ENCODE results near the gene CALCOCO2. TPM values are rescaled to one million over a fixed set of nuclear protein-coding genes. Genes with fewer than 3 reads are reported as not detected.
A peak's percentile ranks its signal among the peaks of the same experiment; 100 is the strongest.

Gene CALCOCO2
- 49.5 and 49.9 TPM in 2 replicates for polyA plus RNA-seq (2013)

- no peak within 1 kb of the TSS for H3K23ac ChIP-seq (ENCODE audit: low read length)
- DNase-seq, result peak; percentile 98
- H3K9ac ChIP-seq (ENCODE audit: low read length), result peak within 1 kb of the TSS; percentile 76
- H3K18ac ChIP-seq (ENCODE audit: low read length), result peak within 1 kb of the TSS; percentile 90
- peak within 1 kb of the TSS; percentile 49 for H4K12ac ChIP-seq (ENCODE audit: low read depth, low read length)
- H3K4me3 ChIP-seq (ENCODE audit: low read depth, low read length), result peak within 1 kb of the TSS; percentile 92
- peak within 1 kb of the TSS; percentile 92 for H4K8ac ChIP-seq (ENCODE audit: low read depth, low read length)
- peak within 1 kb of the TSS; percentile 14 for H2BK120ac ChIP-seq (ENCODE audit: insufficient read depth, low read length, poor library complexity)
- H3K36me3 ChIP-seq (ENCODE audit: control insufficient read depth in 1 of 2, insufficient read depth in 2 of 2, low read length in 2 of 2), result no peaks in the 10 kb centered on the region
- no CpG with 5 or more reads among the region's 48 CpGs for WGBS (ENCODE audit: extremely low coverage, insufficient coverage, insufficient read length)
- no peak within 1 kb of the TSS for H2AK5ac ChIP-seq (ENCODE audit: low read length)
- no peak within 1 kb of the TSS for H2BK12ac ChIP-seq (ENCODE audit: low read length)
- H3K14ac ChIP-seq (ENCODE audit: low read length), result peak within 1 kb of the TSS; percentile 64
- no peak within 1 kb of the TSS for H3K4ac ChIP-seq (ENCODE audit: low read depth, low read length)
- H2AFZ ChIP-seq (ENCODE audit: insufficient read depth, low read length, poor library complexity), result peak within 1 kb of the TSS; percentile 97
- peaks cover 3% of the 10 kb centered on the region for H3K79me2 ChIP-seq (ENCODE audit: control insufficient read depth, insufficient read depth, low read length, poor library complexity)
- no peaks in the 10 kb centered on the region for H3K27me3 ChIP-seq (ENCODE audit: insufficient read depth, low read length)
- peaks cover 5% of the 10 kb centered on the region for H3K79me1 ChIP-seq (ENCODE audit: low read length)
- no peaks in the 10 kb centered on the region for H3K9me3 ChIP-seq (ENCODE audit: insufficient read depth, low read depth, low read length)
- H3K27ac ChIP-seq (ENCODE audit: low read depth, low read length), result no peak within 1 kb of the TSS
- H2BK5ac ChIP-seq (ENCODE audit: low read depth, low read length, poor library complexity), result peak within 1 kb of the TSS; percentile 65
- H3K4me1 ChIP-seq (ENCODE audit: control insufficient read depth in 1 of 2, insufficient read depth in 2 of 2, low read length in 2 of 2), result peaks cover 0 to 2% of the 10 kb centered on the region in 2 experiments
- peak within 1 kb of the TSS; percentile 69 for H3K4me2 ChIP-seq (ENCODE audit: low read length)
- H4K91ac ChIP-seq (ENCODE audit: low read depth, low read length), result peak within 1 kb of the TSS; percentile 65
These were observed at the start of gene CALCOCO2 for GRCh38 chr17:48830840-48831548. Gene CALCOCO2, plus strand, starts transcription at chr17:48831035. Its CDS starts 10,673 bp downstream, at chr17:48841708.

- Histone ChIP-seq H3K27me3 (ENCODE audit: insufficient read depth, low read length) (no peaks in the 10 kb centered on the region), H4K8ac (ENCODE audit: low read depth, low read length) (no peak overlapping the region), H3K79me2 (ENCODE audit: control insufficient read depth, insufficient read depth, low read length, poor library complexity) (no peaks in the 10 kb centered on the region), H3K4me3 (ENCODE audit: low read depth, low read length) (no peak overlapping the region), H2BK120ac (ENCODE audit: insufficient read depth, low read length, poor library complexity) (no peak overlapping the region), H3K4me2 (ENCODE audit: low read length) (no peak overlapping the region), H3K79me1 (ENCODE audit: low read length) (no peaks in the 10 kb centered on the region), H3K9me3 (ENCODE audit: insufficient read depth, low read depth, low read length) (no peaks in the 10 kb centered on the region), H3K23ac (ENCODE audit: low read length) (no peak overlapping the region), H3K9ac (ENCODE audit: low read length) (no peak overlapping the region), H3K4ac (ENCODE audit: low read depth, low read length) (no peak overlapping the region), H3K4me1 (ENCODE audit: control insufficient read depth in 1 of 2, insufficient read depth in 2 of 2, low read length in 2 of 2) (no peaks in the 10 kb centered on the region), H3K14ac (ENCODE audit: low read length) (no peak overlapping the region), H3K18ac (ENCODE audit: low read length) (no peak overlapping the region), H3K27ac (ENCODE audit: low read depth, low read length) (no peak overlapping the region), H2BK5ac (ENCODE audit: low read depth, low read length, poor library complexity) (no peak overlapping the region), H4K12ac (ENCODE audit: low read depth, low read length) (no peak overlapping the region), H2AK5ac (ENCODE audit: low read length) (no peak overlapping the region), H2BK12ac (ENCODE audit: low read length) (no peak overlapping the region), H3K36me3 (ENCODE audit: control insufficient read depth in 1 of 2, insufficient read depth in 2 of 2, low read length in 2 of 2) (no peaks in the 10 kb centered on the region), H4K91ac (ENCODE audit: low read depth, low read length) (no peak overlapping the region), H2AFZ (ENCODE audit: insufficient read depth, low read length, poor library complexity) (no peak overlapping the region)
- WGBS (ENCODE audit: extremely low coverage, insufficient coverage, insufficient read length), result no CpG with 5 or more reads among the region's 7 CpGs
- DNase-seq, result no peak
These were observed 43.0 kb upstream of the CALCOCO2 start for GRCh38 chr17:48787828-48788227.

- no peaks in the 10 kb centered on the region for H3K79me2 ChIP-seq (ENCODE audit: control insufficient read depth, insufficient read depth, low read length, poor library complexity)
- no peak overlapping the region for H2AK5ac ChIP-seq (ENCODE audit: low read length)
- H2BK12ac ChIP-seq (ENCODE audit: low read length), result no peak overlapping the region
- H3K4me2 ChIP-seq (ENCODE audit: low read length), result no peak overlapping the region
- H3K36me3 ChIP-seq (ENCODE audit: control insufficient read depth in 1 of 2, insufficient read depth in 2 of 2, low read length in 2 of 2), result no peaks in the 10 kb centered on the region
- H3K14ac ChIP-seq (ENCODE audit: low read length), result no peak overlapping the region
- H4K91ac ChIP-seq (ENCODE audit: low read depth, low read length), result no peak overlapping the region
- no peak overlapping the region for H2AFZ ChIP-seq (ENCODE audit: insufficient read depth, low read length, poor library complexity)
- H3K18ac ChIP-seq (ENCODE audit: low read length), result no peak overlapping the region
- H3K9me3 ChIP-seq (ENCODE audit: insufficient read depth, low read depth, low read length), result no peaks in the 10 kb centered on the region
- H3K79me1 ChIP-seq (ENCODE audit: low read length), result no peaks in the 10 kb centered on the region
- DNase-seq, result no peak
- no peaks in the 10 kb centered on the region for H3K27me3 ChIP-seq (ENCODE audit: insufficient read depth, low read length)
- no peak overlapping the region for H2BK120ac ChIP-seq (ENCODE audit: insufficient read depth, low read length, poor library complexity)
- H3K9ac ChIP-seq (ENCODE audit: low read length), result no peak overlapping the region
- no peak overlapping the region for H4K8ac ChIP-seq (ENCODE audit: low read depth, low read length)
- no peak overlapping the region for H3K4me3 ChIP-seq (ENCODE audit: low read depth, low read length)
- no peaks in the 10 kb centered on the region for H3K4me1 ChIP-seq (ENCODE audit: control insufficient read depth in 1 of 2, insufficient read depth in 2 of 2, low read length in 2 of 2)
- no peak overlapping the region for H2BK5ac ChIP-seq (ENCODE audit: low read depth, low read length, poor library complexity)
- no peak overlapping the region for H3K4ac ChIP-seq (ENCODE audit: low read depth, low read length)
- H3K27ac ChIP-seq (ENCODE audit: low read depth, low read length), result no peak overlapping the region
- no CpG with 5 or more reads among the region's 9 CpGs for WGBS (ENCODE audit: extremely low coverage, insufficient coverage, insufficient read length)
- no peak overlapping the region for H3K23ac ChIP-seq (ENCODE audit: low read length)
- H4K12ac ChIP-seq (ENCODE audit: low read depth, low read length), result no peak overlapping the region
These were observed 40.2 kb upstream of the CALCOCO2 start for GRCh38 chr17:48790607-48791127.

- H2BK12ac ChIP-seq (ENCODE audit: low read length), result no peak overlapping the region
- H3K14ac ChIP-seq (ENCODE audit: low read length), result no peak overlapping the region
- no peak overlapping the region for H4K8ac ChIP-seq (ENCODE audit: low read depth, low read length)
- H2AFZ ChIP-seq (ENCODE audit: insufficient read depth, low read length, poor library complexity), result no peak overlapping the region
- H4K91ac ChIP-seq (ENCODE audit: low read depth, low read length), result no peak overlapping the region
- WGBS (ENCODE audit: extremely low coverage, insufficient coverage, insufficient read length), result no CpG with 5 or more reads among the region's 14 CpGs
- no peak overlapping the region for H3K4me3 ChIP-seq (ENCODE audit: low read depth, low read length)
- H2BK120ac ChIP-seq (ENCODE audit: insufficient read depth, low read length, poor library complexity), result no peak overlapping the region
- H3K79me1 ChIP-seq (ENCODE audit: low read length), result no peaks in the 10 kb centered on the region
- no peak overlapping the region for H2AK5ac ChIP-seq (ENCODE audit: low read length)
- H3K79me2 ChIP-seq (ENCODE audit: control insufficient read depth, insufficient read depth, low read length, poor library complexity), result no peaks in the 10 kb centered on the region
- no peak overlapping the region for H4K12ac ChIP-seq (ENCODE audit: low read depth, low read length)
- no peaks in the 10 kb centered on the region for H3K36me3 ChIP-seq (ENCODE audit: control insufficient read depth in 1 of 2, insufficient read depth in 2 of 2, low read length in 2 of 2)
- H2BK5ac ChIP-seq (ENCODE audit: low read depth, low read length, poor library complexity), result no peak overlapping the region
- DNase-seq, result peak; percentile 80 to 94
- no peak overlapping the region for H3K18ac ChIP-seq (ENCODE audit: low read length)
- H3K4me1 ChIP-seq (ENCODE audit: control insufficient read depth in 1 of 2, insufficient read depth in 2 of 2, low read length in 2 of 2), result no peaks in the 10 kb centered on the region
- no peaks in the 10 kb centered on the region for H3K9me3 ChIP-seq (ENCODE audit: insufficient read depth, low read depth, low read length)
- H3K4me2 ChIP-seq (ENCODE audit: low read length), result no peak overlapping the region
- no peak overlapping the region for H3K4ac ChIP-seq (ENCODE audit: low read depth, low read length)
- H3K9ac ChIP-seq (ENCODE audit: low read length), result no peak overlapping the region
- H3K23ac ChIP-seq (ENCODE audit: low read length), result no peak overlapping the region
- H3K27ac ChIP-seq (ENCODE audit: low read depth, low read length), result no peak overlapping the region
- no peaks in the 10 kb centered on the region for H3K27me3 ChIP-seq (ENCODE audit: insufficient read depth, low read length)
These were observed 39.5 kb upstream of the CALCOCO2 start for GRCh38 chr17:48791128-48792032.

Data from trophoblast cell (in vitro differentiated cells and primary cell).